Activated T-cell treated with anti-CD3 and anti-CD28 coated beads, Interleukin-2, amount 50 U/mL, for 48 hours (primary cell): ENCODE data around the gene OLFML3.
"Not testable (repeated sequence)": the region's sequence is repeated elsewhere in the genome, so short reads cannot be mapped to it uniquely, and the experiment has no call there.

ENCODE experiments used
- DNase-seq, 2 experiments: peaks; one replicate each; pipeline ENCODE4 v3.0.0-alpha.2; 2020

Gene OLFML3

GRCh38 chr1:113993766-113994165 lies 14.5 kb downstream of the OLFML3 start:
- DNase-seq, result no peak

GRCh38 chr1:113995382-113995781 lies 16.1 kb downstream of the OLFML3 start:
- DNase-seq, result no peak

GRCh38 chr1:113998361-113998760 lies 19.1 kb downstream of the OLFML3 start:
- DNase-seq, result no peak

- DNase-seq, result no peak
Observed at GRCh38 chr1:113999233-113999632, 20.0 kb downstream of the OLFML3 start.

GRCh38 chr1:113999799-114000198 lies 20.5 kb downstream of the OLFML3 start:
- DNase-seq, result no peak

GRCh38 chr1:114000406-114000805 lies 21.1 kb downstream of the OLFML3 start:
- no peak for DNase-seq

GRCh38 chr1:114002492-114003239 lies 23.4 kb downstream of the OLFML3 start:
- DNase-seq, result no peak

GRCh38 chr1:114003431-114003830 lies 24.2 kb downstream of the OLFML3 start:
- no peak for DNase-seq

GRCh38 chr1:114006825-114007224 lies 27.6 kb downstream of the OLFML3 start:
- not testable (repeated sequence) for DNase-seq

- no peak for DNase-seq
Observed at GRCh38 chr1:114008480-114008941, 29.2 kb downstream of the OLFML3 start.

- DNase-seq, result no peak
Observed at GRCh38 chr1:114008993-114009392, 29.7 kb downstream of the OLFML3 start.

- no peak for DNase-seq
Observed at GRCh38 chr1:114009393-114009792, 30.1 kb downstream of the OLFML3 start.

GRCh38 chr1:114010433-114011184 lies 31.3 kb downstream of the OLFML3 start:
- no peak for DNase-seq

- no peak for DNase-seq
Observed at GRCh38 chr1:114011796-114012195, 32.5 kb downstream of the OLFML3 start.

- no peak for DNase-seq
Observed at GRCh38 chr1:114015075-114015474, 35.8 kb downstream of the OLFML3 start.

GRCh38 chr1:114019724-114020123 lies 40.5 kb downstream of the OLFML3 start:
- not testable (repeated sequence) for DNase-seq

- DNase-seq, result no peak
Observed at GRCh38 chr1:114021665-114022099, 42.4 kb downstream of the OLFML3 start.

- no peak for DNase-seq
Observed at GRCh38 chr1:114022877-114023276, 43.6 kb downstream of the OLFML3 start.

- DNase-seq, result no peak
Observed at GRCh38 chr1:114023377-114023776, 44.1 kb downstream of the OLFML3 start.

GRCh38 chr1:114024049-114024448 lies 44.8 kb downstream of the OLFML3 start:
- DNase-seq, result no peak

- DNase-seq, result no peak
Observed at GRCh38 chr1:114025609-114026401, 46.5 kb downstream of the OLFML3 start.

- DNase-seq, result no peak
Observed at GRCh38 chr1:114026797-114027196, 47.5 kb downstream of the OLFML3 start.
